HG02588 (cell line): ENCODE results near the gene RPA1.
"Not testable (repeated sequence)": the region's sequence is repeated elsewhere in the genome, so short reads cannot be mapped to it uniquely, and the experiment has no call there.

ENCODE experiments used
- ATAC-seq: cut with Tn5 transposase; IDR thresholded peaks from one replicate; pipeline ENCODE4 v1.9.1; 2021; ENCODE audit warnings: mild to moderate bottlenecking, moderate library complexity; ENCODE audit not compliant: unreplicated experiment

Gene RPA1

GRCh38 chr17:1875597-1875996 is 45.8 kb downstream of the RPA1 start:
- ATAC-seq: no peak

GRCh38 chr17:1878419-1879121 is 48.8 kb downstream of the RPA1 start:
- ATAC-seq: no peak

- ATAC-seq: no peak
Measured at GRCh38 chr17:1880851-1881630, 51.2 kb downstream of the RPA1 start.

- no peak for ATAC-seq
Measured at GRCh38 chr17:1882836-1883235, 53.0 kb downstream of the RPA1 start.

GRCh38 chr17:1883536-1883935 is 53.7 kb downstream of the RPA1 start:
- no peak for ATAC-seq

- ATAC-seq: no peak
Measured at GRCh38 chr17:1888741-1889140, 58.9 kb downstream of the RPA1 start.

- no peak for ATAC-seq
Measured at GRCh38 chr17:1890758-1891450, 61.1 kb downstream of the RPA1 start.

GRCh38 chr17:1894753-1895339 is 65.0 kb downstream of the RPA1 start:
- ATAC-seq: no peak

GRCh38 chr17:1895479-1895878 is 65.7 kb downstream of the RPA1 start:
- not testable (repeated sequence) for ATAC-seq

- no peak for ATAC-seq
Measured at GRCh38 chr17:1896243-1897104, 66.7 kb downstream of the RPA1 start.

- no peak for ATAC-seq
Measured at GRCh38 chr17:1897105-1897656, 67.4 kb downstream of the RPA1 start.

- no peak for ATAC-seq
Measured at GRCh38 chr17:1898332-1898731, 68.5 kb downstream of the RPA1 start.

- no peak for ATAC-seq
Measured at GRCh38 chr17:1898872-1899271, 69.1 kb downstream of the RPA1 start.

- ATAC-seq: no peak
Measured at GRCh38 chr17:1899403-1900000, 69.7 kb downstream of the RPA1 start.

- no peak for ATAC-seq
Measured at GRCh38 chr17:1904273-1905182, 74.7 kb downstream of the RPA1 start.

- no peak for ATAC-seq
Measured at GRCh38 chr17:1905190-1905913, 75.5 kb downstream of the RPA1 start.

- no peak for ATAC-seq
Measured at GRCh38 chr17:1906662-1907101, 76.9 kb downstream of the RPA1 start.

- no peak for ATAC-seq
Measured at GRCh38 chr17:1907216-1907631, 77.4 kb downstream of the RPA1 start.
